ENCODE data around the gene SCARB1. TPM values are rescaled to one million over a fixed set of nuclear protein-coding genes. Genes with fewer than 3 reads are reported as not detected.

Gene SCARB1
- total and polyA plus RNA-seq, 7 experiments from 2014 or later, result 2.2 to 7.1 (median 4.0) TPM

DNA sequence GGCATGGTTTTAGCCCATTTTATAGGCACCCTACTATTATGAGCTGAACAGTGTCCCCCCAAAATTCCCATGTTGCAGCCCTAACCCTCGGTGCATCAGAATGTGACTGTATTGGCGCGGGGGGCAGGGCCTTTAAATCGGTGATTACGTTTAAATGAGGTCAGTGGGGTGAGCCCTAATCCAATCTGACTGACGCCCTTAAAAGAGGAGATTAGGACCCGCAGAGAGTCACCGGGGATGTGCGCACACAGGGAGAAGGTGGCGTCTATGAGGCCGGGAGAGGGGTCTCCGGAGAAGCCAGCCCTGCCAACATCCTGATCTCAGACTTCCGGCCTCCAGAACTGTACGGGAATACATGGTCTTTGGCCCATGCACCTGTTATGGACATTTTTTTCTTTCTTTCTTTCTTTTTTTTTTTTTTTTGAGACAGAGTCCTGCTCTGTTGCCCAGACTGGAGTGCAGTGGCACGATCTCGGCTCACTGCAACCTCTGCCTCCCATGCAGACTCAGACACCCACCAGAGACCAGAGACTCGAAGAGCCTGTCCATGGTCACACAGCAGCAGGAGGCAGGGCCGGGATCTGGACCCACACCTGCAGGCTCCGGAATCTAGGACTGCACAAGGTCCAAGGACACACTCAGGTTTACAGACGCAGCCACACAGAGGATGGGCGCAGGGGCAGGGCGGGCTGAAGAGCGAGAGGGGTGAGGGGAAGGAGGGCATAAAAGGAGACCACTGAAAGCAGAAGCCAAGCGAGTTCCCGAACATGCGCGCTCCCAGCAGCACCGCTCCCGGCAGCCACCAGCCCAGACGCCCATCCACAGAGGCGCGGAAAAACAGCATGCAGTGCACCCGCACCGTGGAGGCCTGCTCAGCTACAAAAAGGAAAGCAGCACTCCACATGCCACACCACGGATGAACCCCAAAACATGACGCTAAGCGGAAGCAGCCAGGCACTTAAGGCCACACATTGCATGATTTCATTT lies 19.0 kb downstream of the SCARB1 start:
- Mint-ChIP-seq H3K9me3 (no peaks in the 10 kb centered on the region), H3K4me3 (no peak overlapping the region), H3K36me3 (no peaks in the 10 kb centered on the region), H3K27ac (no peak overlapping the region), H3K4me1 (peaks cover 0 to 2% (median 0%) of the 10 kb centered on the region in 7 donors), H3K27me3 (no peaks in the 10 kb centered on the region)
- no peak overlapping the region for H3K4me3 ChIP-seq (ENCODE audit: low read length)
- no peak overlapping the region for H3K27ac ChIP-seq (ENCODE audit: low read depth, low read length)
- no peaks in the 10 kb centered on the region for H3K9me3 ChIP-seq (ENCODE audit: control insufficient read depth in 2 of 3, low read length in 3 of 3)
- no peaks in the 10 kb centered on the region for H3K27me3 ChIP-seq (ENCODE audit: control insufficient read depth in 2 of 2, insufficient read depth in 2 of 2, low read length in 2 of 2)
- ATAC-seq (no peak), DNase-seq (no peak)
- CTCF ChIA-PET, result no interaction called here
- intact Hi-C loops (cut with micrococcal nuclease), result no loop called here
- POLR2A ChIA-PET, result no interaction called here
- no peaks in the 10 kb centered on the region for H3K4me1 ChIP-seq (ENCODE audit: control insufficient read depth in 2 of 2, insufficient read depth in 2 of 2, low read length in 2 of 2)
- H3K36me3 ChIP-seq (ENCODE audit: control insufficient read depth in 2 of 3, insufficient read depth in 3 of 3, low read length in 3 of 3), result no peaks in the 10 kb centered on the region

DNA sequence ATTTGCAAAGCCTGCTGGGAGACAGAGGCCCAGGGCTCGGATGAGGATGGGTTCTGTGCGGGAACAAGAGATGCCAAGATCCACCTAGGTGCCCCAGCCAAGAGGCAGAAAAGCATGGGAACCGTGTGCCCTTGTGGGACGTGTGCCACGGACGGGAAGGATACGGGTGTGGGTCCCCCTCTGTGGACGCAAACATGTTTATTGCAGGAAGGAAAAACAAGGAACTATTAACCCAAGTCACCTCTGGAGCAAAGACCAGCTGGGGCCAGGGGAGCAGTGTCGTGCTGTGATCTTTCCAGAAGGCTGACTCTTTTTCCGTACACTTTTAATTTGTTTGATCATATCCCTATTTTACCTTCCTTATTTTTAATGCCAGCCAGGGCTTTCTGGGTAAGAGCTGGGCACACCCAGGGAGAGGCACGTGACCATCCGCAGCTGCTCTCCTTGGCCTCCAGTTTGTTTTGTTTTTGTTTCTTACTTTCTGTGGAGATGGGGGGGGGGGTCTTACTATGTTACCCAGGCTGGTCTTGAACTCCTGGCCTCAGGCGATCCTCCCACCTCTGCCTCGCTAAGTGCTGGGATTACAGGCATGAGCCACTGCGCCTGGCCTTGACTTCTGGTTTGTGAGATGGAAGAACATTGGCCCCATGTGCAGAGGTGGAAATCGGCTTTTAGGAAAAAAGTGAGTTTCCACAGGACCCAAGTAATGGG lies 20.7 kb downstream of the SCARB1 start:
- Mint-ChIP-seq H3K4me3 (no peak overlapping the region), H3K27me3 (no peaks in the 10 kb centered on the region), H3K4me1 (peaks cover 0 to 2% (median 0%) of the 10 kb centered on the region in 7 donors), H3K27ac (no peak overlapping the region), H3K9me3 (no peaks in the 10 kb centered on the region), H3K36me3 (no peaks in the 10 kb centered on the region)
- Histone ChIP-seq H3K27ac (ENCODE audit: low read depth, low read length) (no peak overlapping the region), H3K4me3 (ENCODE audit: low read length) (no peak overlapping the region), H3K4me1 (ENCODE audit: control insufficient read depth in 2 of 2, insufficient read depth in 2 of 2, low read length in 2 of 2) (no peaks in the 10 kb centered on the region), H3K36me3 (ENCODE audit: control insufficient read depth in 2 of 3, insufficient read depth in 3 of 3, low read length in 3 of 3) (no peaks in the 10 kb centered on the region), H3K27me3 (ENCODE audit: control insufficient read depth in 2 of 2, insufficient read depth in 2 of 2, low read length in 2 of 2) (no peaks in the 10 kb centered on the region), H3K9me3 (ENCODE audit: control insufficient read depth in 2 of 3, low read length in 3 of 3) (no peaks in the 10 kb centered on the region)
- no peak for ATAC-seq
- CTCF ChIA-PET, result no interaction called here
- DNase-seq, result no peak
- intact Hi-C loops (cut with micrococcal nuclease), result no loop called here
- POLR2A ChIA-PET, result no interaction called here

DNA sequence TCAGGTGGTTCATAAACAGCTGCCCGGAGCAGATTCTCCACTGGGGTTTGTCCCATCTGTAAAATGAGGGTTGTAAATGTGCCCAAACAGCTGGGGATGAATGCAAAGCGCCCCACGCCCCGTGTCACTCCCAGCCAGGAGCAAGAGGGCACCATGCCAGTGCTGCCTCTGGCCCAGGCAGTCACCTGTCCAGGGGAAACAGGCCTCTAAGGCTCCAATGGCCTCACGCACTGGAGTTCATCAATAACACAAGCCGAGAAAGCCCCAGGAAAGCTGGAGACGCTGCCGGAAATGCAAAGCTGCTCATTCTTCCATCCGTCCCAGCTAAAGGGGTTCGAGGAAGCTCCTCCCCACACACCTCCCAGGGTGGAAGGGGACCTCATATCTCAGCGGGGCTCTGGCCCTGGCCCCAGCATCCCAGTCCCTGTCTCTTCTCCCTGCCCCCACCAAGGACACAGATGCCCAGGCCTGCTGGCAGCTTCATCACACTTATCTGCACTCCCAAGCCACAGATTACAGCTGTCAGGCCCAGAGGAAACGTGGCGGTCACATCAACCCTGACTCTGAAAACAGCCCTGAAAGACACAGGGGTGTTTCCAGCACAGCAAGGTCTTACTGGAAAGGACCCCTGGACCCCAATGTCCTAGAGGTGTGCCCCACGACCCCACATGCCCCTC lies 21.5 kb downstream of the SCARB1 start:
- Histone ChIP-seq H3K4me1 (ENCODE audit: control insufficient read depth in 2 of 2, insufficient read depth in 2 of 2, low read length in 2 of 2) (no peaks in the 10 kb centered on the region), H3K27me3 (ENCODE audit: control insufficient read depth in 2 of 2, insufficient read depth in 2 of 2, low read length in 2 of 2) (no peaks in the 10 kb centered on the region), H3K27ac (ENCODE audit: low read depth, low read length) (no peak overlapping the region), H3K9me3 (ENCODE audit: control insufficient read depth in 2 of 3, low read length in 3 of 3) (no peaks in the 10 kb centered on the region), H3K4me3 (ENCODE audit: low read length) (no peak overlapping the region), H3K36me3 (ENCODE audit: control insufficient read depth in 2 of 3, insufficient read depth in 3 of 3, low read length in 3 of 3) (no peaks in the 10 kb centered on the region)
- Mint-ChIP-seq H3K27me3 (no peaks in the 10 kb centered on the region), H3K27ac (no peak overlapping the region), H3K36me3 (no peaks in the 10 kb centered on the region), H3K4me3 (no peak overlapping the region), H3K4me1 (peaks cover 0 to 2% (median 0%) of the 10 kb centered on the region in 7 donors), H3K9me3 (no peaks in the 10 kb centered on the region)
- ATAC-seq, result no peak
- no peak for DNase-seq
- CTCF ChIA-PET, result no interaction called here
- POLR2A ChIA-PET, result no interaction called here
- intact Hi-C loops (cut with micrococcal nuclease), result no loop called here

DNA sequence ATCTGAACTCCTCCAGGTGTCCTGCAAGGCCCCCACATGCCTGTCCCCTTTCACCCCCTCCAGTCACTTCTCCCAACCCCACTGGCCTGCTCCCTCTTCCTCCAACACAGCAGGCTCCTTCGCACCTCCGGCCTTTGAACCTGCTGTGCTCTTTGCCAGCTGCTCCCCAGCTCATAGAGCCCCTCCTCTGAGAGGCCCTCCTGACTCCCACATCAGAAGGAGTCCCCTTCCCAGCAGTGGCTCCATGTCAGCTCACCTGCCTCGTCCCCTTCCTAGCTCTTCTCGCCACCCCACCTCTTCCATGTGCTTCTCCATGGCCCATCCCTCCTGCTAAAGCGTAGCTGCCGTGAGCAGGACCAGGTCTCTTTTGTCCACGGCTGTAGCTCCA lies 22.1 kb downstream of the SCARB1 start:
- no peak for DNase-seq
- no peaks in the 10 kb centered on the region for H3K9me3 Mint-ChIP-seq
- H3K27me3 Mint-ChIP-seq, result no peaks in the 10 kb centered on the region
- Histone ChIP-seq H3K36me3 (ENCODE audit: control insufficient read depth in 2 of 3, insufficient read depth in 3 of 3, low read length in 3 of 3) (no peaks in the 10 kb centered on the region), H3K9me3 (ENCODE audit: control insufficient read depth in 2 of 3, low read length in 3 of 3) (no peaks in the 10 kb centered on the region), H3K4me3 (ENCODE audit: low read length) (no peak overlapping the region), H3K27ac (ENCODE audit: low read depth, low read length) (no peak overlapping the region), H3K27me3 (ENCODE audit: control insufficient read depth in 2 of 2, insufficient read depth in 2 of 2, low read length in 2 of 2) (no peaks in the 10 kb centered on the region), H3K4me1 (ENCODE audit: control insufficient read depth in 2 of 2, insufficient read depth in 2 of 2, low read length in 2 of 2) (no peaks in the 10 kb centered on the region)
- H3K4me3 Mint-ChIP-seq, result no peak overlapping the region
- intact Hi-C loops (cut with micrococcal nuclease), result no loop called here
- ChIA-PET POLR2A (no interaction called here), CTCF (no interaction called here)
- H3K4me1 Mint-ChIP-seq, result peaks cover 0 to 2% (median 0%) of the 10 kb centered on the region in 7 donors
- no peak overlapping the region for H3K27ac Mint-ChIP-seq
- no peaks in the 10 kb centered on the region for H3K36me3 Mint-ChIP-seq
- no peak for ATAC-seq

DNA sequence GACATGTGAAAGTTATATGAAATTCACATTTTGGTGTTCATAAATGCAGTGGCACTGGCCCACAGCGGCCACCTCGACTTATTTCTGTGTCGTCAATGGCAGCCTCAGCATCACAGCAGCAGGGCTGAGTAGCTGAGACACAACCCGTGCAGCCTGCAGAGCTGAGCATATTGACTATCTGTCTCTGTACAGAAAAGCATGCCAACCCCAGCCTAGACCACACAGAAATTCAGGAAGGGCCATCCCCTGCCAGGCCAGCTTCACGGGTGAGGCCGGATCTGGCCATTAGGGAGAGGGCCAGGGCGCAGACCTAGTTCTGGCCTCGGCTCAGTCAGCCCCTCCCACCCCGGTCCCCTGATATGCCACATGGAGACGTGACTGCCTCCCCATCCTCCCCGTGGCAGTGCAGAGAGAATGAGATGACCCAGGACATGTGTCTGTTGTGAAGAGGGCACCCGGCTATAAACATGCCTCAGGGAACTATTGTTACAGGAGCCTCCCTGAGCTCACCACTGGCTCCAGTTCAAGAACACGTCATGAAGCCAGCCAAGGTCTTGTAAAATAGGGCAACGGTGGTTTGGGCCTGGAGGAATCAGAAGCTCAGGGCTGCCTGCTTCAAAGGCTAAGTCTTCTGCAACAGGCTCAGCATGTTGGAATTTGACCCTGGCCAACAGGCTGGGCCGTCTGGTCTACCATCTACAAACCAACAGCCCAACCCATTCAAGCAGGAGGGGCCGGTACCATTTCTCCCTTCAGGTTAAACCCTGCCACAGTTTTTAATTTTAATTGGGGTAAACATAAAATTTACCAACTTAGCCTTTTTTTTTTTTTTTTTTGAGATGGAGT lies 25.5 kb downstream of the SCARB1 start:
- Histone ChIP-seq H3K36me3 (ENCODE audit: control insufficient read depth in 2 of 3, insufficient read depth in 3 of 3, low read length in 3 of 3) (no peaks in the 10 kb centered on the region), H3K9me3 (ENCODE audit: control insufficient read depth in 2 of 3, low read length in 3 of 3) (no peaks in the 10 kb centered on the region), H3K27me3 (ENCODE audit: control insufficient read depth in 2 of 2, insufficient read depth in 2 of 2, low read length in 2 of 2) (no peaks in the 10 kb centered on the region), H3K27ac (ENCODE audit: low read depth, low read length) (no peak overlapping the region), H3K4me1 (ENCODE audit: control insufficient read depth in 2 of 2, insufficient read depth in 2 of 2, low read length in 2 of 2) (no peaks in the 10 kb centered on the region), H3K4me3 (ENCODE audit: low read length) (no peak overlapping the region)
- Mint-ChIP-seq H3K4me3 (no peak overlapping the region), H3K27ac (no peak overlapping the region), H3K36me3 (no peaks in the 10 kb centered on the region), H3K27me3 (no peaks in the 10 kb centered on the region), H3K9me3 (no peaks in the 10 kb centered on the region), H3K4me1 (peaks cover 0 to 2% (median 0%) of the 10 kb centered on the region in 7 donors)
- ChIA-PET POLR2A (no interaction called here), CTCF (no interaction called here)
- DNase-seq, result no peak
- intact Hi-C loops (cut with micrococcal nuclease), result no loop called here
- no peak for ATAC-seq

DNA sequence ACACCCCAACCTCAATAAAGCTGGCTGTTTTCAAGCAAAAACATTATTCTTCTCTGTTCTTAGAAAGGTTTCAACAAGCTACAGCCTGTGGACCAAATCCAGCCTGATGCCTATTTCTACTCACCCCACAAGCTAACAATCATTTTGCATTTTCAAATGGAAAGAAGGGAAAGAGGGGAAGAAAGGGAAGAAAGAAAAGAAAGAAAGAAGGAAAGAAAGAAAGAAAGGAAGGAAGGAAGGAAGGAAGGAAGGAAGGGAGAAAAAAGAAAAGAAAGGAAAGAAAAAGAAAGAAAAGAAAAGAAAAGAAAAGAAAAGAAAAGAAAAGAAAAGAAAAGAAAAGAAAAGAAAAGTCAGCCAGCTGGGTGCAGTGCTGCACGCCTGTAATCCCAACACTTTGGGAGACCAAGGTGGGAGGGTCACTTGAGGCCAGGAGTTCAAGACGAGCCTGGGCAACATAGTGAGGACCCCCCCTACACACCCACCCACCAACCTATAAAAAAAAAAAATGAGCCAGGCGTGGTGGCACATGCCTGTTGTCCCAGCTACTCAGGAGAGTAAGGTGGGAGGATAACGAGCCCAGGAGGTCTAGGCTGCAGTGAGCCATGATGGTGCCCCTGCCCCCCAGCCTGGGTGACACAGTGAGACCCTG lies 26.3 kb downstream of the SCARB1 start:
- Mint-ChIP-seq H3K36me3 (no peaks in the 10 kb centered on the region), H3K4me3 (no peak overlapping the region), H3K27me3 (no peaks in the 10 kb centered on the region), H3K4me1 (peaks cover 0 to 2% (median 0%) of the 10 kb centered on the region in 7 donors), H3K9me3 (no peaks in the 10 kb centered on the region), H3K27ac (peak overlapping the region in 1 of 9 donors; percentile 58)
- Histone ChIP-seq H3K27ac (ENCODE audit: low read depth, low read length) (no peak overlapping the region), H3K4me3 (ENCODE audit: low read length) (no peak overlapping the region), H3K4me1 (ENCODE audit: control insufficient read depth in 2 of 2, insufficient read depth in 2 of 2, low read length in 2 of 2) (no peaks in the 10 kb centered on the region), H3K27me3 (ENCODE audit: control insufficient read depth in 2 of 2, insufficient read depth in 2 of 2, low read length in 2 of 2) (no peaks in the 10 kb centered on the region), H3K9me3 (ENCODE audit: control insufficient read depth in 2 of 3, low read length in 3 of 3) (no peaks in the 10 kb centered on the region), H3K36me3 (ENCODE audit: control insufficient read depth in 2 of 3, insufficient read depth in 3 of 3, low read length in 3 of 3) (no peaks in the 10 kb centered on the region)
- intact Hi-C loops (cut with micrococcal nuclease), result no loop called here
- ChIA-PET CTCF (no interaction called here), POLR2A (interaction anchor here (0.5 kb wide), 1 partner anchor 14 kb away, joined by 3 read pairs; no protein-coding TSS in a partner anchor)
- DNase-seq, result no peak
- ATAC-seq, result no peak
